Astrocyte (in vitro differentiated cells and primary cell): ENCODE data around the gene PCCA. TPM values are rescaled to one million over a fixed set of nuclear protein-coding genes. Genes with fewer than 3 reads are reported as not detected.

Experiments used
- DNase-seq: peaks from one replicate; pipeline ENCODE4 v3.0.0-alpha.2; 2010; ENCODE audit warnings: low read depth
- FAIRE-seq: peaks from 2 replicates; lab custom pipeline; 2011; peaks lifted over from hg19 to GRCh38; lab: Jason Lieb, UNC
- H2AFZ ChIP-seq: 2 replicates; pipeline ENCODE4 v1.6.0; 2012; ENCODE audit warnings: low read depth, low read length, inconsistent platforms
- H3K27ac ChIP-seq: 2 replicates; pipeline ENCODE4 v1.5.1; 2011; ENCODE audit warnings: low read depth, low read length, inconsistent platforms
- H3K27me3 ChIP-seq: 2 replicates; pipeline ENCODE4 v1.6.0; 2011; ENCODE audit warnings: low read length, inconsistent platforms; ENCODE audit not compliant: insufficient read depth
- H3K36me3 ChIP-seq: 2 replicates; pipeline ENCODE4 v1.5.1; 2011; ENCODE audit warnings: low read length, inconsistent platforms; ENCODE audit not compliant: insufficient read depth
- H3K4me1 ChIP-seq: 2 replicates; pipeline ENCODE4 v1.5.1; 2011; ENCODE audit warnings: low read length, inconsistent platforms; ENCODE audit not compliant: insufficient read depth
- H3K4me2 ChIP-seq: 2 replicates; pipeline ENCODE4 v1.6.0; 2012; ENCODE audit warnings: low read length, inconsistent platforms
- H3K4me3 ChIP-seq: 2 replicates; pipeline ENCODE4 v1.5.1; 2011; ENCODE audit warnings: low read depth, mild to moderate bottlenecking, low read length, inconsistent platforms; ENCODE audit not compliant: insufficient read depth
- H3K79me2 ChIP-seq: 2 replicates; pipeline ENCODE4 v1.6.0; 2012; ENCODE audit warnings: mild to moderate bottlenecking, low read length, inconsistent platforms; ENCODE audit not compliant: insufficient read depth
- H3K9ac ChIP-seq: 2 replicates; pipeline ENCODE4 v1.6.0; 2012; ENCODE audit warnings: mild to moderate bottlenecking, low read length, inconsistent platforms
- H3K9me3 ChIP-seq: 2 replicates; pipeline ENCODE4 v1.5.1; 2012; ENCODE audit warnings: low read depth, mild to moderate bottlenecking, low read length, inconsistent platforms; ENCODE audit not compliant: insufficient read depth
- H4K20me1 ChIP-seq: 2 replicates; pipeline ENCODE4 v1.6.0; 2012; ENCODE audit warnings: low read length, inconsistent platforms; ENCODE audit not compliant: insufficient read depth
- H3K27ac Mint-ChIP-seq: one replicate; pipeline ENCODE4 v1.8.0; 2021; ENCODE audit warnings: mild to moderate bottlenecking, mixed read lengths; ENCODE audit not compliant: unreplicated experiment
- H3K27me3 Mint-ChIP-seq: one replicate; pipeline ENCODE4 v1.8.0; 2021; ENCODE audit warnings: low read depth, mixed read lengths; ENCODE audit not compliant: unreplicated experiment
- H3K36me3 Mint-ChIP-seq: one replicate; pipeline ENCODE4 v1.8.0; 2021; ENCODE audit warnings: low read depth, mixed read lengths; ENCODE audit not compliant: unreplicated experiment
- H3K4me1 Mint-ChIP-seq: one replicate; pipeline ENCODE4 v1.8.0; 2021; ENCODE audit warnings: low read depth, mixed read lengths; ENCODE audit not compliant: unreplicated experiment
- H3K4me3 Mint-ChIP-seq: one replicate; pipeline ENCODE4 v1.8.0; 2021; ENCODE audit warnings: mild to moderate bottlenecking, moderate library complexity, mixed read lengths; ENCODE audit not compliant: unreplicated experiment
- H3K9me3 Mint-ChIP-seq: one replicate; pipeline ENCODE4 v1.8.0; 2021; ENCODE audit warnings: mild to moderate bottlenecking, mixed read lengths; ENCODE audit not compliant: unreplicated experiment
- EZH2 ChIP-seq: IDR thresholded peaks from 2 replicates; pipeline ENCODE4 v1.6.1; 2012; ENCODE audit warnings: mild to moderate bottlenecking, low read length, inconsistent platforms; ENCODE audit not compliant: insufficient read depth
- total RNA-seq: library from RNA; stranded (reverse); gene quantifications from 2 replicates; pipeline ENCODE4 v1.2.1, GENCODE V29; 2021
- TF ChIP-seq, protein P1 (sequence below): IDR thresholded peaks from 2 replicates; pipeline ENCODE4 v1.5.1; 2011; ENCODE audit warnings: low read depth, mild to moderate bottlenecking, inconsistent platforms, low read length, moderate library complexity; ENCODE audit not compliant: insufficient read depth

PCCA gene
- total RNA-seq, 1 donor from 2014 or later: 13.9 TPM

DNA sequence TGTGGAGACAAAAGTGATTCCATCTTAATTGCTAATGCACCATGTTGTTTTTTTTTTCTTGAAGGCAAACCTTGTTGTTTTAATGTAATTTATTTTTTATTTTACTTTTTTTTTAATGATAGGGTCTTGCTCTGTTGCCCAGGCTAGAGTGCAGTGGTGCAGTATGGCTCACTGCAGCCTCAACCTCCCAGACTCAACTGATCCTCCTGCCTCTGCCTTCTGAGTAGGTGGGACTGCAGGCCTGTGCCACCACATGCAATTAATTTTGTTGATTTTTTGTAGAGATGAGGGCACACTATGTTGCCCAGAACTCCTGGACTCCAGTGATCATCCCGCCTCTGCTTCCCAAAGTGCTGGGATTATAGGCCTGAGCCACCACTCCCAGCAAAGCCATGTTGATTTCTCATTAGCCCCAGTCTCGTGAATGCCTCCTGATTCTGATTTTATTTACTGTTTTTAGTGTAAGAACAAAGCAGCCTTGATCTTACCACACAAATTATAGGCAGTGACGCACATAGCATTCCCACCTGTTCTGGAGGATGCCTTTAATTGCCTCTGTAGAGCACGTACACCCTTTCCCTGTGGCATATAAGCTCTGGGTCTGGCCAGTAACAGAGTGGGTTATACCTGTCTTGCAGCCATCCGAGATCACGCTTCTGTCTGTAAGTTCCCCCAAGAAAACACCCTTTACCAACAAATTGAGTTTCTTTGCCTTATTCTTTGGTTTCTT, 349.3 kb downstream of the PCCA start:
- Mint-ChIP-seq H3K36me3 (peaks cover 2% of the 10 kb centered on the region), H3K27ac (no peak overlapping the region), H3K4me3 (no peak overlapping the region), H3K4me1 (peaks cover 45% of the 10 kb centered on the region), H3K27me3 (no peaks in the 10 kb centered on the region), H3K9me3 (no peaks in the 10 kb centered on the region)
- Histone ChIP-seq H3K4me1 (peaks cover 21% of the 10 kb centered on the region), H3K9me3 (no peaks in the 10 kb centered on the region), H4K20me1 (no peaks in the 10 kb centered on the region), H3K79me2 (no peaks in the 10 kb centered on the region), H3K27ac (no peak overlapping the region), H3K36me3 (no peaks in the 10 kb centered on the region), H3K4me3 (no peak overlapping the region), H3K27me3 (no peaks in the 10 kb centered on the region), H3K9ac (no peak overlapping the region), H3K4me2 (no peak overlapping the region), H2AFZ (no peak overlapping the region)
- DNase-seq (no peak), FAIRE-seq (no peak)
- TF ChIP-seq, protein P1, sequence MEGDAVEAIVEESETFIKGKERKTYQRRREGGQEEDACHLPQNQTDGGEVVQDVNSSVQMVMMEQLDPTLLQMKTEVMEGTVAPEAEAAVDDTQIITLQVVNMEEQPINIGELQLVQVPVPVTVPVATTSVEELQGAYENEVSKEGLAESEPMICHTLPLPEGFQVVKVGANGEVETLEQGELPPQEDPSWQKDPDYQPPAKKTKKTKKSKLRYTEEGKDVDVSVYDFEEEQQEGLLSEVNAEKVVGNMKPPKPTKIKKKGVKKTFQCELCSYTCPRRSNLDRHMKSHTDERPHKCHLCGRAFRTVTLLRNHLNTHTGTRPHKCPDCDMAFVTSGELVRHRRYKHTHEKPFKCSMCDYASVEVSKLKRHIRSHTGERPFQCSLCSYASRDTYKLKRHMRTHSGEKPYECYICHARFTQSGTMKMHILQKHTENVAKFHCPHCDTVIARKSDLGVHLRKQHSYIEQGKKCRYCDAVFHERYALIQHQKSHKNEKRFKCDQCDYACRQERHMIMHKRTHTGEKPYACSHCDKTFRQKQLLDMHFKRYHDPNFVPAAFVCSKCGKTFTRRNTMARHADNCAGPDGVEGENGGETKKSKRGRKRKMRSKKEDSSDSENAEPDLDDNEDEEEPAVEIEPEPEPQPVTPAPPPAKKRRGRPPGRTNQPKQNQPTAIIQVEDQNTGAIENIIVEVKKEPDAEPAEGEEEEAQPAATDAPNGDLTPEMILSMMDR: no peak
- no peak for TF ChIP-seq EZH2

DNA sequence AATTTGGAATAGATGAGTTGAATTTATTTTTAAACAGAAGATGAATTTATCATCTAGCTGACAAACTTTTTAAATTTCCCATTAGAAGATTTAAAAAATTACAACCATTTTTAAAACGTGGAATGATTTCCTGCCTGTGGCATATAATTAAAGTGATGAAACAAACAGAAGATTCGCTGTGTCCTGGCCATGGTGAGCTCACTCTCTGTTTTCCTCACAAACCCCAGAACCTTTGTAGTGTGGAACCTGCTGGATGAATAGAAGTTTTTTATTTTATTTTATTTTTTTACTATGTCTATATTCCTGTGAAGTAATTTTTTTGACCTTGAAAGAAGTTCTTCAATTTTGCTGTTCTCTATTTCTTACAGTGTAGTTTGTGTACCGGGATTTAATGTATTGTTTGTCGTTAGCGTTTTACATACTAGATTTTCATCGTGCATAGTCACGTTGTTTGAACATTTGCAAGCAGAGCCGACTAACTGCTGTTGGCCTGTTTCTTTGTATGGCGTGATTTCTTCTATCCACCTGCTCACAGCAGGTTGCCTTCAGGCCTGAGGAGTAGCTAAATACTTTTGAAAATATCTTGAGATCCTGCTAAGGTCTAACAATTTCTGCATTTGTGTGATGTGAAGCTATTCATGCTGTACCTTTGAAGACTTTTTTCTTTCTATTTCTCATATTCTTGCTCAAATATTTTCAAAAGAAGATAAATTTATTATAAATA, 350.5 kb downstream of the PCCA start:
- Mint-ChIP-seq H3K4me3 (no peak overlapping the region), H3K36me3 (peaks cover 2% of the 10 kb centered on the region), H3K9me3 (no peaks in the 10 kb centered on the region), H3K4me1 (peaks cover 43% of the 10 kb centered on the region), H3K27me3 (no peaks in the 10 kb centered on the region), H3K27ac (peak overlapping the region; percentile 23)
- no peak overlapping the region for H3K9ac ChIP-seq
- no peak for DNase-seq
- no peak overlapping the region for H3K27ac ChIP-seq
- H3K4me3 ChIP-seq: no peak overlapping the region
- no peak for FAIRE-seq
- H3K79me2 ChIP-seq: no peaks in the 10 kb centered on the region
- no peaks in the 10 kb centered on the region for H3K27me3 ChIP-seq
- H3K36me3 ChIP-seq: no peaks in the 10 kb centered on the region
- H2AFZ ChIP-seq: no peak overlapping the region
- TF ChIP-seq, protein P1: no peak
- TF ChIP-seq EZH2: no peak
- H3K4me2 ChIP-seq: no peak overlapping the region
- H4K20me1 ChIP-seq: no peaks in the 10 kb centered on the region
- no peaks in the 10 kb centered on the region for H3K9me3 ChIP-seq
- H3K4me1 ChIP-seq: peaks cover 11% of the 10 kb centered on the region
